Heart left ventricle (tissue), 13 donors: ENCODE results near the gene SFXN1.
"Not testable (repeated sequence)": the region's sequence is repeated elsewhere in the genome, so short reads cannot be mapped to it uniquely, and the experiment has no call there.

Experiments
- CTCF ChIP-seq, 12 donors: fragments of 200-600 bp; sonication (generic) in 4 of 12; IDR thresholded peaks; one replicate each; pipeline versions ENCODE4 v1.5.0 to v1.8.0; 2018 to 2022; ENCODE audit warnings: antibody characterized with exemption in 12 of 12, mild to moderate bottlenecking in 5 of 12
- POLR2A ChIP-seq, 2 donors: fragments of 450-650 bp; IDR thresholded peaks; one replicate each; pipeline ENCODE4 v1.6.1; 2017; ENCODE audit warnings: antibody characterized with exemption in 2 of 2, mild to moderate bottlenecking in 2 of 2, moderate library complexity in 2 of 2
- donor health status: ischemic (EF 13 %, LVEDD 7.1; RV severe dilation, severe dysfunction).
- donor health status: DM: no; HTN: yes; CAD: no.
- donor health status: DM: no; HTN: no; CAD: no.
- donor health status: ischemic (EF 25% LVEDD 6.9; RV normal size, moderate dysfunction).
- donor health status: ischemic (EF 25% LVEDD 5.7; RV mildly dilated, moderate dysfunction).
- donor health status: ischemic (EF 35%, LVEDD 5.7; RV mildly dilated, moderate dysfunction).
- donor health status: nonischemic (EF 11% LVEDD 7.7; RV severe dilation, severe dysfunction).
- donor health status: DM: yes; HTN: yes; CAD: no.
- donor health status: PGD.
- donor health status: ischemic (EF 29% LVEDD 5.4; RV normal size, mild dysfunction).
- donor health status: nonischemic (EF 23%, LVEDD 6.1; RV moderate dilation, normal function).

DNA sequence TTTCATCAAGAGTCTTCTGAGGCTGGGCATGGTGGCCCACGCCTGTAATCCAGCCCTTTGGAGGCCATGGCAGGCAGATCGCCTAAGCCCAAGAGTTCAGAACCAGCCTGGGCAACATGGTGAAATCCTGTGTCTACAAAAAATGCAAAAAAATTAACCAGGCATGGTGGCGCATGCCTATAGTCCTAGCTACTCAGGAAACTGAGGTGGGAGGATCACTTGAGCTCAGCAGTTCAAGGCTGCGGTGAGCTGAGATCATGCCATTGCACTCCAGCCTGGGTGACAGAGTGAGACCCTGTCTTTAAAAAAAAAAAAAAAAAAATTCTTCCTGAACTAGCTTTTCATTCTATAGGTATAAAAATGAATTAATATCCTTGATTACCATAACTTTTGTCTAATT, 29.3 kb downstream of the SFXN1 start:
- TF ChIP-seq POLR2A, CTCF (IDR thresholded peaks at IDR 0.05): not testable (repeated sequence)
